Measurements from ENCODE around the gene COL5A1.

COL5A1 gene

DNA sequence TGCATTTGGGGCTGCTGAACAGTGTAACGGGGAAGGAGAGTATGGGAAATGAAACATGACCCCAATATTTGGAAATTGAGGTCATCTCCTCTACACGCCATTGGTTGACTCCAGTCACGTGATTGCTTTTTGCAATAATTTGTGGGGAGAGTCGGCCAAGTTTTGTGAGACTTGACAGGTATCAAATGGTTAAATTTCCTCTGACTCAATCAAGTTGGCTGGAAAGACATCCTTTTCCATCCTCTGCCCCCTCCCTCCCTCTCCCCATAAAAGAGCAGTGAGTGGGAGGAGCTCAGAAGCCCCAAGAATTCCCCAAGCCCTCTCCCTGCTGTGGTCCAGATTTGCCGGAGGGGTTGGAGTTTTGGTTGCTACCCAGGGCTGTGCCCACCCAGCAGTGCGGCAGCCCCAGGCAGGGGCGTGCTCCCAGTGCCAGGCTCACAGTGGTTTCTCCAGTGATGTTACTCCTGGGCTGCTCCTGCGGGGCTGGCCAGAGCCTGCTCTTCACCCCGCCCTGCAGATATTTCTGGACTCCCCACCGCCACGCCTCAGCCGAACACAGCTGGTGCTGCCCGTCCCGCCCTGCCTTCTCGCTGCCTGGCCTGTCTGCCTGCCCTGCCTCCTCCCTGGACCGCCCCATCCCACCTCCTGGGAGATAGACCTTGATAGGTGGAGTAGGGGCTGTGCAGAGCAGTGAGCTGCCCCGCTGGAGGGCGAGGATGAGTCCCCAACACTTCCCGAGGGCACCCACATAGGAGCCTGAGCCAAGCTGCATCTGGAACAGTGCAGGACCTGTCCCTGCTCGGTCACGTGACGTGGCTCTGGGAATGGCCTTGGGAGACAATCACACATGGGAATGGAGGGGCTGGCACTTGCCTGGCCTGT, 3.4 kb downstream of the COL5A1 start:
- peaks cover 58% of the 10 kb centered on the region for H3K4me1 ChIP-seq (ENCODE audit: control insufficient read depth, insufficient read depth, low read length)

GRCh38 chr9:134645607-134646365, 4.2 kb downstream of the COL5A1 start:
- H3K9ac ChIP-seq (ENCODE audit: low read length): peak overlapping the region; percentile 85
- H3K27me3 ChIP-seq (replicated peaks; ENCODE audit: control insufficient read depth, insufficient read depth, low read length): no peaks in the 10 kb centered on the region
- H3K4me1 ChIP-seq (ENCODE audit: control insufficient read depth, insufficient read depth, low read length): peaks cover 56% of the 10 kb centered on the region
- no peak for DNase-seq (ENCODE audit: low read depth)
- peak overlapping the region; percentile 83 for H3K4me3 ChIP-seq (ENCODE audit: low read length)
- no peaks in the 10 kb centered on the region for H3K9me3 ChIP-seq (ENCODE audit: control insufficient read depth, low read length)
- H3K36me3 ChIP-seq (ENCODE audit: control insufficient read depth, insufficient read depth, low read length, severe bottlenecking): peaks cover 19% of the 10 kb centered on the region

More for the DNA sequence above, 3.4 kb downstream of the COL5A1 start:
- peak overlapping the region; percentile 83 for H3K4me3 ChIP-seq (ENCODE audit: low read length)
- peaks cover 11% of the 10 kb centered on the region for H3K36me3 ChIP-seq (ENCODE audit: control insufficient read depth, insufficient read depth, low read length, severe bottlenecking)
- H3K27me3 ChIP-seq (replicated peaks; ENCODE audit: control insufficient read depth, insufficient read depth, low read length): no peaks in the 10 kb centered on the region
- H3K9me3 ChIP-seq (ENCODE audit: control insufficient read depth, low read length): no peaks in the 10 kb centered on the region
- peak; percentile 99 for DNase-seq (ENCODE audit: low read depth)
- H3K9ac ChIP-seq (ENCODE audit: low read length): peak overlapping the region; percentile 85

- peak overlapping the region; percentile 85 for H3K9ac ChIP-seq (ENCODE audit: low read length)
- H3K36me3 ChIP-seq (ENCODE audit: control insufficient read depth, insufficient read depth, low read length, severe bottlenecking): peaks cover 20% of the 10 kb centered on the region
- peaks cover 67% of the 10 kb centered on the region for H3K4me1 ChIP-seq (ENCODE audit: control insufficient read depth, insufficient read depth, low read length)
- H3K9me3 ChIP-seq (ENCODE audit: control insufficient read depth, low read length): no peaks in the 10 kb centered on the region
- peak overlapping the region; percentile 1 for H3K4me3 ChIP-seq (ENCODE audit: low read length)
- no peaks in the 10 kb centered on the region for H3K27me3 ChIP-seq (replicated peaks; ENCODE audit: control insufficient read depth, insufficient read depth, low read length)
- no peak for DNase-seq (ENCODE audit: low read depth)
Observed at GRCh38 chr9:134647359-134648080, 5.9 kb downstream of the COL5A1 start.

- Histone ChIP-seq H3K9ac (ENCODE audit: low read length) (peak overlapping the region; percentile 48), H3K4me3 (ENCODE audit: low read length) (peak overlapping the region; percentile 20), H3K36me3 (ENCODE audit: control insufficient read depth, insufficient read depth, low read length, severe bottlenecking) (peaks cover 20% of the 10 kb centered on the region), H3K27me3 (replicated peaks; ENCODE audit: control insufficient read depth, insufficient read depth, low read length) (no peaks in the 10 kb centered on the region), H3K4me1 (ENCODE audit: control insufficient read depth, insufficient read depth, low read length) (peaks cover 79% of the 10 kb centered on the region), H3K9me3 (ENCODE audit: control insufficient read depth, low read length) (no peaks in the 10 kb centered on the region)
- peak; percentile 73 for DNase-seq (ENCODE audit: low read depth)
Observed at GRCh38 chr9:134648701-134649530, 7.3 kb downstream of the COL5A1 start.

GRCh38 chr9:134650431-134651190, 9.0 kb downstream of the COL5A1 start:
- Histone ChIP-seq H3K27me3 (replicated peaks; ENCODE audit: control insufficient read depth, insufficient read depth, low read length) (no peaks in the 10 kb centered on the region), H3K9ac (ENCODE audit: low read length) (no peak overlapping the region)

GRCh38 chr9:134651226-134651905, 9.8 kb downstream of the COL5A1 start:
- no peaks in the 10 kb centered on the region for H3K27me3 ChIP-seq (replicated peaks; ENCODE audit: control insufficient read depth, insufficient read depth, low read length)
- H3K4me3 ChIP-seq (ENCODE audit: low read length): no peak overlapping the region
- peaks cover 63% of the 10 kb centered on the region for H3K4me1 ChIP-seq (ENCODE audit: control insufficient read depth, insufficient read depth, low read length)
- H3K9ac ChIP-seq (ENCODE audit: low read length): no peak overlapping the region
- DNase-seq (ENCODE audit: low read depth): no peak
- no peaks in the 10 kb centered on the region for H3K9me3 ChIP-seq (ENCODE audit: control insufficient read depth, low read length)
- H3K36me3 ChIP-seq (ENCODE audit: control insufficient read depth, insufficient read depth, low read length, severe bottlenecking): peaks cover 20% of the 10 kb centered on the region

More at GRCh38 chr9:134650431-134651190, 9.0 kb downstream of the COL5A1 start:
- Histone ChIP-seq H3K4me3 (ENCODE audit: low read length) (no peak overlapping the region), H3K4me1 (ENCODE audit: control insufficient read depth, insufficient read depth, low read length) (peaks cover 71% of the 10 kb centered on the region), H3K9me3 (ENCODE audit: control insufficient read depth, low read length) (no peaks in the 10 kb centered on the region), H3K36me3 (ENCODE audit: control insufficient read depth, insufficient read depth, low read length, severe bottlenecking) (peaks cover 20% of the 10 kb centered on the region)
- no peak for DNase-seq (ENCODE audit: low read depth)

- peaks cover 15% of the 10 kb centered on the region for H3K36me3 ChIP-seq (ENCODE audit: control insufficient read depth, insufficient read depth, low read length, severe bottlenecking)
- no peak overlapping the region for H3K4me3 ChIP-seq (ENCODE audit: low read length)
- H3K9me3 ChIP-seq (ENCODE audit: control insufficient read depth, low read length): no peaks in the 10 kb centered on the region
- peak overlapping the region; percentile 12 for H3K9ac ChIP-seq (ENCODE audit: low read length)
- H3K4me1 ChIP-seq (ENCODE audit: control insufficient read depth, insufficient read depth, low read length): peaks cover 51% of the 10 kb centered on the region
- no peaks in the 10 kb centered on the region for H3K27me3 ChIP-seq (replicated peaks; ENCODE audit: control insufficient read depth, insufficient read depth, low read length)
- no peak for DNase-seq (ENCODE audit: low read depth)
Observed at GRCh38 chr9:134652291-134653225, 11.0 kb downstream of the COL5A1 start.

- Histone ChIP-seq H3K36me3 (ENCODE audit: control insufficient read depth, insufficient read depth, low read length, severe bottlenecking) (peaks cover 13% of the 10 kb centered on the region), H3K27me3 (replicated peaks; ENCODE audit: control insufficient read depth, insufficient read depth, low read length) (no peaks in the 10 kb centered on the region), H3K4me1 (ENCODE audit: control insufficient read depth, insufficient read depth, low read length) (peaks cover 45% of the 10 kb centered on the region), H3K9me3 (ENCODE audit: control insufficient read depth, low read length) (no peaks in the 10 kb centered on the region), H3K9ac (ENCODE audit: low read length) (peak overlapping the region; percentile 12), H3K4me3 (ENCODE audit: low read length) (no peak overlapping the region)
- no peak for DNase-seq (ENCODE audit: low read depth)
Observed at GRCh38 chr9:134653259-134654009, 11.8 kb downstream of the COL5A1 start.

Data from adipocyte (in vitro differentiated cells).